Epithelial cell of esophagus (primary cell): ENCODE measurements around the gene TACC2.
"Not testable (repeated sequence)": the region's sequence is repeated elsewhere in the genome, so short reads cannot be mapped to it uniquely, and the experiment has no call there.

ENCODE experiments used
- DNase-seq: peaks from one replicate; pipeline ENCODE4 v3.0.0; 2010; ENCODE audit warnings: low read depth
- H3K4me3 ChIP-seq: 2 replicates; pipeline ENCODE4 v1.5.1; 2011; ENCODE audit warnings: mild to moderate bottlenecking, low read length, control low read depth
- CTCF ChIP-seq: IDR thresholded peaks from 2 replicates; pipeline ENCODE4 v1.5.1; 2011; ENCODE audit warnings: low read depth, mild to moderate bottlenecking, low read length, control low read depth, inconsistent platforms; ENCODE audit not compliant: insufficient read depth; ENCODE audit errors: missing control alignments

Gene TACC2

GRCh38 chr10:122198631-122199030 is 209.7 kb downstream of the TACC2 start:
- no peak overlapping the region for H3K4me3 ChIP-seq
- no peak for TF ChIP-seq CTCF
- DNase-seq: no peak

DNA sequence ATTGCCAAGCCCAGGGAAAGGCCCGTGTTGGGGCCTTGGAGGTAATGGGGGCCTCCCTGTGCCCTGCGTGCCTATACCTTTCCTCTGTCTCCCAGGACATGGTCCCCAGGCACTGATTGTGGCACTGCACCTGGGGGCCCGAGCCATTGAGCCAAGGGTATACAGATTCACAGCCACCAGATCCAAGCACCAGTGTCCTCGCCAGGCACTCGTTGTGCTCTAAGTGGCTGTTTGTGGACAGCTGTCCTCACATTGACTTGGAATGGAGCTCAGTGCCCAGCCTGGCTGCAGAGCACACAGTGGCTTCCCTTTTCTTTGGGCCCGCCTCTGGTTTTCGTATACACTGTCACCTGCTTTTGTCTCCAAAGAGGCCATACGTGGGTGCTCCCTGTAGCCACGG is 210.1 kb downstream of the TACC2 start:
- DNase-seq: no peak
- TF ChIP-seq CTCF: no peak
- H3K4me3 ChIP-seq: no peak overlapping the region

DNA sequence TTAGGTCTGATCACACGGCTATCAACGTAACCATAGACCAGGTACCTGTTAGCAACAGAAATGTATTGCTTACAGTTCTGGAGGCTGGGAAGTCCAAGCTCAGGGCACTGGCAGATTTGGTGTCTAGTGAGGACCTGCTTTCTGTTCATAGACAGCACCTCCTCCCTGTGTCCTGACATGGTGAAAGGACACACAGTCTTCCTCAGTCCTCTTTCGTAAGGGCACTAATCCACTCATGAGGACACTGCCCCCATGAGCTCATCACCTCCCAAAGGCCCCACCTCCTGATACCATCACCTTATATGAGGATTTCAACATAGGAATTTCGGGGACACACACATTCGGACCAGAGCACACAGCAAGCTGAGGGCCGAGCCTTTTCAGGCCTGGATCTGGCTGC is 210.7 kb downstream of the TACC2 start:
- no peak for DNase-seq
- no peak for TF ChIP-seq CTCF
- no peak overlapping the region for H3K4me3 ChIP-seq

DNA sequence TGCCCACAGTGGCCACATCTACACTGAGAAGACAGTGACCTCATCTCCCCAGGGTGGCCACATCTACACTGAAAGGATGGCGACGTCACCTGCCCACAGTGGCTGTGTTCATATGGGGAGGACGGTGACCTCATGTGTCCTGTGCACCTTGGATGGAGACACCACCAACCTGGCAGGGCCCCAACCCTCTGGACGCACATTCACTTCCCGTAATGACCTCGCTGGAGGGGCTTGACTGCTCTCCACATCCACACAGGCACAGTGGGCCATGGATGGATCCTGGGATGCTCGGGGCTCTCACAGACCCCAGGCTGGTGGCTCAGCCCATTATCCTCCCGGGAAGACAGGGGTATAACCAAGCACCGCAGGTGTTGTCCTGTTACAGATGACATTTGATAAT is 212.4 kb downstream of the TACC2 start:
- DNase-seq: no peak
- no peak for TF ChIP-seq CTCF
- H3K4me3 ChIP-seq: no peak overlapping the region

DNA sequence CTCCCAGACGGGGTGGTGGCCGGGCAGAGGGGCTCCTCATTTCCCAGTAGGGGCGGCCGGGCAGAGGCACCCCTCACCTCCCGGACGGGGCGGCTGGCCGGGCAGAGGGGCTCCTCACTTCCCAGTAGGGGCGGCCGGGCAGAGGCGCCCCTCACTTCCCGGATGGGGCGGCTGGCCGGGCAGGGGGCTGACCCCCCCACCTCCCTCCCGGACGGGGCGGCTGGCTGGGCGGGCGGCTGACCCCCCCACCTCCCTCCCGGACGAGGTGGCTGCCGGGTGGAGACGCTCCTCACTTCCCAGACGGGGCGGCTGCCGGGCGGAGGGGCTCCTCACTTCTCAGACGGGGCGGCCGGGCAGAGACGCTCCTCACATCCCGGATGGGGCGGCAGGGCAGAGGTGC is 214.2 kb downstream of the TACC2 start:
- not testable (repeated sequence) for DNase-seq, H3K4me3 ChIP-seq

DNA sequence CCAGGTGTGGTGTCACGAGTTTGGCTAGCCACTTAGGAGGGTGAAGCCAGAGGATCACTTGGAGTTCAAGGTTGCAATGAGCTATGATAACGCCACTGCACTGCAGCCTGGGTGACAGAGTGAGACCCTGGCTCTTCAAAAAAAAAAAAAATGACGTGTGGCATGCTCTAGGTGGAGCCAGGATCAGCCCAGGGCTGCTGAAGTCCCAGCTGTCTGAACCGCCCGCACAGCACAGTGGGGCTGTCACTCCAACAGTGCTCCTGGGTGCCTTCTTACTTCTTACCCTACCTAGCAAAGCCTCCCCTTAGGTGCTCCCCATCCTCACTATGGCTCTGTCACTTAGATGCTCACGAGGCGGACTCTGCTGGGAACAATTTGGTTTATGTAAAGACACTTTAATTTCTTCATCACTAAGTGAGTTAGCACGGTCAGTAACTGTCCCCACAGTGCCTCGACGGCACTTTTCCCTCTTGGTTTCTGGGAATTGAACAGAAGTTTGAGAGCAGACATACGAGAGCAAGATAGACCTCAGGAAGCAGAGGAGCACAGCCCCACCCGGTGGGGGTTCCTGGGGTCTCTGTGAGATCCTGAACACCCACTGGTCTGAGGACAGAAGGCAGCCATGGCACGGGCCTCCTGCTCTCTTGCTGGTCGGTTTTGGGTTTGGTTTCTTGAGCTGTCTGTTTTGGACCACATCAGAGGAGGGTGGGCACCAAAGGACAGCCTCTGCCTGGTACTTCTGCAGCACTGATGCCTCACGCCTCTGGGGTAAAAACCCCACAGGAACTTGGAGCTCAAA is 215.9 kb downstream of the TACC2 start:
- no peak overlapping the region for H3K4me3 ChIP-seq
- TF ChIP-seq CTCF: no peak
- no peak for DNase-seq

GRCh38 chr10:122206471-122207065 is 217.6 kb downstream of the TACC2 start:
- peak; percentile 5 for TF ChIP-seq CTCF
- peak; percentile 9 for DNase-seq
- H3K4me3 ChIP-seq: no peak overlapping the region
